AML-193 (cell line): ENCODE results near the gene IPPK.
"Not testable (repeated sequence)": the region's sequence is repeated elsewhere in the genome, so short reads cannot be mapped to it uniquely, and the experiment has no call there.

ENCODE experiments used
- DNase-seq, 2 experiments: peaks; one replicate each; lab custom pipeline; 2025; lab: John Stamatoyannopoulos, UW

IPPK gene

DNA sequence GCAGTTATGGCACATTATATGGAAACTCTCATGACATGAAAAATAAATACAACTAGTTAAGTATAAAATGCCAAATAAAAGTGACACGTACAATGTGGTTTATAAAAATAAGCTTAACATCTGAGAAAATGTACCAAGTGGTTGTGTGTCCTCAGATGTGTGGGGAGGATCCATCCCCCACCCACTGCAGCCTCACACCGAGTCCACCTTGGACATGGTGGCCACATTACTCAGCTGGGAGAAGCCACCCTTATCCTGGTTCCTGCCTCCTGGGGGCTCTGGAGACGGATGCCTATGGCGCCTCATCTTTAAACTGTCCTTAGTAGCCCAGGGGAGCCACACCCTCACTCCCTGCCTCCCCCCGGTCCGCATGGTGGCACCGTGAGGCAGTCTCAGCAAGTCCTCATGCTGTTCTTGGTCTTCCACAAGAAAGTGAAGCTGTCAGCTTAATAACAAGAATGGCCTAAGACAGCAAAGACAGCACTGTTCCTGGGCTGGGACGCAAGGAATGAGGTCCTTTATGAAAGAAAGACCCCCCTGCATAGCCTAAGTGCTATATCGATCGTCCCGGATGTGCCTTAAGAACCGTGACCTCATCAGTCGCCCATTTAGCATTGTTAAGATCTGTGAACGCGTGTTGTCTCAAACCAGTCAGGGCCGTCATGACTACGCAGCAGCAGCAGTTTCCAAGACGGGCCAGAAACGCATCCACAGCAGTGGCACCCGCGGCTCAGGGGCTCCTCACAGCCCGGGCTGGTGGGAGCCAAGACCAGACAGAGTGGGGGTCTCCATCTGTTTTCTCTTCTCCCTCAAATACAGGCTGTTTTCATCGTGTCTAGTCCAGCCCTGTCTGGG is 56.4 kb downstream of the IPPK start:
- DNase-seq: no peak

DNA sequence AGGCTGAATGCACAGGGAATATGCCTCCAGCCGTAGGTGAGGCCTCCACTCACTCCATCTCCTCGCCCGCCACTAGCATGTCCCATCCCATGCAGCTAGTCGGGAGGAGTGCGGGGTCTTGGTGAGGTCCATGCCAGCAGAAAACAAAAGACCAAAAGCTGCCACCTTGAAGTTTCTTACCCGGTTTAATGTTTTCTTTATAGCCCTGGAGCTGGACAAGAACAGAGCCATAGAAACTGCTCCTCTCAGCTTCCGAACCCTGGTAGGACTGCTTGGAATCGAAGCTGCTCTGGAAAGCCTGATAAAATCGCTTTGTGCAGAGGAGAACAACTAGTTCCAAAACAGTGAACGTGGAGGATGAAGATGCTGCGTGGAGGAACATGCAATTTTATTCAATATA is 57.1 kb downstream of the IPPK start:
- DNase-seq: no peak

DNA sequence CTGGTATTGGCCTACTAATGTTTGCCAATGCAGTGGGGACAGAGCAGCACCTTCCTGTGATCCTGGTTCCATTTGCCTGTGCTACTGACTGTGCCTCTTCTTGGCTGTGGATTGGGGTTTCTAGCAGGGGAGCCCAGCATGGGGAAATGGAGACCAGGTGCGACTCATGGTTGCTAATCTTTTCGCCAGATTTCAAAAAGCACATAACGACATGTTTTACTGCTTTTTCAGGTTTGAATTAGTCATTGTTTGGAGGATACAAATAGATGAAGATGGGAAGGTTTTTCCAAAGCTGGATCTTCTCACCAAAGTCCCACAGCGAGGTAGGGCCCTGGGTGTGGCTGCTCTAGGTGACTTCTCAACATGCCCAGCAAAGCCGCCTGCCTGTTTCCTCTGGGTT is 57.6 kb downstream of the IPPK start:
- no peak for DNase-seq

DNA sequence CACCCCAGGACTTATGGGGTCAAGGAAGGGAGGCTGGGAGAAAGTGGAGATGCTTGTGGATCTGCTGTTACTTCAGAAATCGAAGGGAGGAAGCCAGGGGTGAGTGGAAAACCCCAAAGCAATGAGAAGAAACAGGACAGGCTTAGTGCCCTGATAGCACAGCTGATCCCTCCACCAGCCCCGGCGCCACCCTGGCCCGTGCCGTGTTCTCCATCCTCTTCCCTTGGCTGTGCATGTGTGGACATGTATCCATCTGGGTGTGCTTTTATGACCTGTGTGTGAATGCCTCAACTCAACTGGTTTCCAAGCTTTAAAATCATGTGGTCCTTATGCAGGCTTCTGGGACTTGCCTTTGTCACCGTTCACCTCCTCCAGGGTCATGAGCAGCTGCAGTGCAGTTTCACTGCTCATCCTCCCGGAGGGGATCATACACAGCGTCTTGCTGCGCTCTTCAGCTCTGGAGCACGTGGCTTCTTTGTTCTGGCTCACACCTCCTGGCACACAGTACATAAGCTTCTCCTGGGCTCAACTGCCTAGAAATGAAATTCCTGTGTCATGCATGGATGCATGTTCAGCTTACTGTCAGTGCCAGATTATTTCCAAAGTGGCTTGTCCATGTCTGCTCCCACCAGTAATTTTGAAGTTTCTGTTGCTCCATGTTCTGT is 58.2 kb downstream of the IPPK start:
- no peak for DNase-seq

DNA sequence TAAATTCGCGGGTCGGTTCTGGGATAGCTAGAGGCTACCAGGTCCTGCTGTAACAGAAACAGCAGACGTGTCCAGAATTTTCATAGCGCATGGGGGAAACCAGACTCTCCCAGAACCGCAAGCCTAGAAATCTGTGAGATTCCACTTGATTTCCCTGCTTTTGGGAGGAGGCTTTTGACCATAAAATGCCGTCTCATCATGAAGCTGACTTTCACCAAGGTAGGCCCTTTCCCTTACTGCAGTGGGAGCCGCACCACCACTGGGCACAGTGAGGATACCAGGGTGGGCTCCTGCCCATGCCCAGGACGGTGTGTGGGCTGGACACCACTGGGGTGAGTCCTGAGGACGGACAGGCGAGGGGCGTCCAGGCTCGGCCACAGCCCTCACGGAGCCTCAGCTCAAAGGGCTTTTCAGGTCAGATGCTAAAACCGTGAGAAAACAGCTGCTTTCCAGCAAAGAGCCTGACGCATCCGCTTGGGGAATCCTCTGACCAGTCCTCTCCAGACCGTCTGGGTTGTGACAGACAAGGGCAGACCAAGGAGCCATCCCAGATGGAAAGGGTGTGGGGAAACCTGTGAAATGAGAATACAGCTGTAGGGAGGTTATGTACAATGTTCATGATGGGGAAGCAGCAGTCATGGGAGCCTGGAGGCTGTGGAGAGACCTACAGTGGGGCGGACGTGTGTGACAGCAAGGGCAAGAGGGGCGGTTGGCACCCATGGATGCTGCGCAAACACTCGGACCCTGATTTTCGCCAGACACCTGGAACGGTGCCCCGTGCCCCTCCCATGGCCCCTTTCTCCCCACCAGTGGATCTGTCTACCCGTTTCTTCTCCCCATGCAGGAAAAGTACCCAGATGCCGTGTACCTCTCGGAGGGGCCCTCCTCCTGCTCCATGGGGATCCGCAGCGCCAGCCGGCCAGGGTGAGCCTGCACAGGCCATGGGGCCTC is 59.2 kb downstream of the IPPK start:
- DNase-seq: no peak

DNA sequence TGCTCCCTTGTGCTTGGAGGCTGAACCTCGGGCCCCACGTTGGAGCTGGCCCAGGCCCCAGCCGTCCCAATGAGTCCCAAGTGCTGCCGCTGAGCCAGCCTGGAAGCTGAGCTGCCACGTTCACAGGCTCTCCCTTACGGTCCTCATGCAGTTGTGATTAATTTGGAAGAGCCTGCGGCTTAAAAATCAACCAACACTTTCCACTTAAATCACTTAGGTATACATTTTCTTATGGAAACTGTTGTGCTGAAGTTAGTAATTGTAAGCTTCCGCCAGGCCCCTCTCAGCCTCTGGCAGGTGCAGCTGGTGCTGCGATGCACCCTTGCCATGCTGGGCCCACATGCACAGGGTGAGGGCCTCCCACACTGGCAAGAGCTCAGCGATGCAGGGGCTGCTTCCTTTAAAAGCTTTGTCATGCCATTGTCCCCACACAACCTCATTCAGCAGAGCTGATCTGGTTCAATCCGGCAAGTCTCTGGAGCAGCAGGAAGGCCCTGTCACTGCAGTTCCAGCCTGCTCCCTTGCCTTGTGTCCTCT is 61.0 kb downstream of the IPPK start:
- no peak for DNase-seq

DNA sequence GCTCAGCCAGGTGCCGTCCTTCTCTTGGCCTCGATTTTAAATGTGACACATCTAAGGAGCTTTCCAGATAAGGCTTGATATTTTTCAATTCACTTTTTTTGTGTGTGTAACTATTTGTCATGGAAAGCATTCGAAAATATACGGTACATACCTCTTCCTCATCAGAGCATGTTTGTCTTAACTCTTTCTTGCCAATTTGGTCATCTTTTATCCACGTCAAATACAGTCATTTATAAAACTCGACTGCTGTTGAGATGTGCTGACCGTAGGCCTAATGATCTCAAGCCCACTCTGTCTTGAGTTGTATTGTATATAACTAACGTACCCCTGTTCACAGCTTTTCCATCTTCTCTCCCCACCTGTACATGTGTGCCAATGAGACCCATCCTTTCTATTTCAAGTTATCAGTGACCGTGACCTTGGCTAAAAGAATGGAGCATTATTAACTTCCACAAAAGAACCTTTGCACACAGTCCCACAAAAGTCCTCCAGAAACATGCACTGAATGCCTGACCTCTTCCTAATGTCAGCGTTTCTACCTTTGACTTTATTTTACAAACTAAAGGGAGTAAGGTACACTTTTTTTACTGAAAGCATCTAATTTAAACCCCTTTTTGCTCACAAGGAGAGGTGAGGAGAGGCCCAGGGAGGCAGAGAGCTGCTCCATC is 61.6 kb downstream of the IPPK start:
- DNase-seq: no peak

DNA sequence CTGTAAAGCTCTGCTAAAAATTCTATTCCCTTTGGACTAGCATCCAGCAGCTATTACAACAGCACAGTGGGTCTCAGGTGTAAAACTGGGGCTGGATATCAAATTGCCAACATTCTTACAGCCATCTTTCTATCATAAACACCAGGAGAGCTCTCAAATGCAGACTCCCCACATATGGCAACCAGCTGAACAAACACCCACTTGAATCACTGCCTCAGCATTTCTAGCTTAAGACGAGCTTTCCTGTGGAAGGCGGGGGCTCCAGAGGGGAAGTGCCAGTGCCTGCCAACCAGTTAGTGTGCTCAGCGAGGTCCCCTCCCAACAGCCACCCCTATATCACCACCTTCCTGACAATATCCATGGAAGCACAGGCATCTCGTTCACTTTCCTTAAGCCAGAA is 62.2 kb downstream of the IPPK start:
- DNase-seq: no peak

DNA sequence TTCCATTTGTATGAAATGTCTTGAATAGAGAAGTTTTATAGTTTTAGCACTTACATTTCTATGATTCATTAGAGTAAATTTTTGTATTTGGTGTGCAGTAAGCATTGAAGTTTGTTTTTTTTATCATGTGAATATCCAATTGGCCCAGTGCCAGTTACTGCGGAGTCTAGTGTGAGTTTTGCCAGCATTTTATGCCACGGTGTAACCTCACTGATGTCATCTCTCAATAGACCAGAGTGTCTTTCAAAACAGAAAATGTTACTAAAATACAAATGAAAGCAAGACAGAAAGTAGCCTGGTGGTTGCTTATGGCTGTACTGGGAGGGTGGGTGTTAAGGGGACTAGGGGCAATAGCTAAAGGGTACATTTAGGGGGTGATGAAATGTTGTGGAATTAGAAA is 62.8 kb downstream of the IPPK start:
- DNase-seq: no peak

DNA sequence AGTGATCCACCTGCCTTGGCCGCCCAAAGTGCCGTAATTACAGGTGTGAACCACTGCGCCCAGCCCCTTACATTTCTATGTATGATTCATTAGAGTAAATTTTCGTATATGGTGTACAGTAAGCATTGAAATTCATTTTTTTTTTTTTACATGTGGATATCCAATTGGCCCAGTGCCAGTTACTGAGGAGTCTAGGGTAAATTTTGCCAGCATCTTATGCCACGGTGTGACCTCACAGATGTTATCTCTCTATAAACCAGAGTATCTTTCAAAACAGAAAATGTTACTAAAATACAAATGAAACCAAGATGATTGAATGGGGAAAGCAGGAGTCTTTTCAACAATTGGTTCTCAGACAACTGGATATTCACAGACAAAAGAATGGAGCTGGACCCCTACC is 64.7 kb downstream of the IPPK start:
- no peak for DNase-seq

DNA sequence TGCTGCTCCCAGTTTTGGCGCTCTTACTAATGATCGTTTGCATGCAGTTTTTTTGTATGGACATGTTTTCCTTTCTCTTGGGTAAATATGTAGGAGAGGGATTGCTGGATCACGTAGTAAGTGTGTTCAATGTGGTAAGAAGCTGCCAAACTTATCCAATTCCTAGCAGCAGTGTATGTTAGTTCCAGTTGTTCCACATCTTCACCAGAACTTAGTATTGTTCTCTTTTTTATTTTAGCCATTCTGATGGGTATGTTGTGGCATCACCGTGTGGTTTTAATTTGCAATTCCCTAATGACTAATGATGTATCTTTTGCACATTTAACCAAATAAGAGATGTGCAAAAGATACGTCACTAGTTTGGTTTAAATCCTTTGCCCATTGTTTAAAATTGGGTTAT is 65.9 kb downstream of the IPPK start:
- DNase-seq: no peak

DNA sequence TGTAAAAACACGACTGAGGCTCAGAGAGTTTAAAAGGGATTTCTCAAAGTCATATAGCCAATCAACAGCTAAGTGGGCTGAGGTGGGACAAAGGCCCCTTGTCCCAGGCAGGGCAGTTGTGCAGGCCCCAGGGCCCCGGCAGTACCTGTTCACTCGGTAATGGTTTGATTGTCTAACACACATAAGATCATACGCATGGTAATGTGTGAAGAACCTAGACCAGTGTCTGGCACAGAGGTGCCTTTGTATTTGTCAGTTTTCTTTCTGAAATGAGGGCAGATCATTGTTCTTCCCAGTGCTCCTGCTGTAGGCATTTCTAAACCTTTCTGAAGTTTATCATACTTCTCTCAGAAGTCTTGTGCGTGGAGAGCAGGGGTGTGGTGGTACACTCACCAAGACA is 66.8 kb downstream of the IPPK start:
- DNase-seq: no peak

DNA sequence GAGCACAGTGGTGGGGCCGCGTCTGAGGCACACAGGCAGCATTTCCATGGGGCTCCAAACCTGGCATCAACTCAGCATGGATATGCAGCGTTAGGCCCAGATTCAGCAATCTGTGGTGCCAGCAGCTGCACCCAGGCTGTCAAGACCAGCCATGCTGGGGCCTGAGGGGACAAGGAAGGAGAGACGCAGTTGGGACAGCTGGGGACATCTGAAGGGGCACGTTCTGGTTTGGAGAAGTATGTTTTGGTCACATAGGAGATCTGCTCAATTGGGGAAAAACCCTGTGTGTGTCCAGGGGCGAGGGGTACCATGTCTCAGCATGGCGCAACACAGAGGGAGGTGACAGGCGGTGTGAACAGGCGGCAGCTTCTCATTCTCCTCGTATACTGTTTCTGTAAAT is 67.5 kb downstream of the IPPK start:
- no peak for DNase-seq

DNA sequence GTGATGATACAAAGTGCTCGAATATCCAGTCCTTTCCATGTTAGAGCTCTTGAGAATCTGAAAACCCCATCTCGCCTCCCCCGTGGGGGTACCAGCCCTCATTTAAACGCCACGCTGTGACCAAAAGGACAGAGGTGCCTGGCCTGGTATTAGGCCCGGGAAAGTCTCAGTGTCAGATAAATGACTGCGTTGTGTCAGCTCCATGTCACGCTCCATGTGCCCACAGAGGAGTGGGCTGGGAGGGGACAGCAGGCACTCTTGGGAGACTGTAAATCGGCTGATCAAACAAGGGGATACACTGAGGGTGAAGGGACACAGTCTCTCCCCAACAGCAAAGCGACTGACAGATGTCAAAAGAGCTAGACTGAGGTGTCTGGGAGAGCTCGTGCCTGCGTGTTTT is 68.5 kb downstream of the IPPK start:
- no peak for DNase-seq

DNA sequence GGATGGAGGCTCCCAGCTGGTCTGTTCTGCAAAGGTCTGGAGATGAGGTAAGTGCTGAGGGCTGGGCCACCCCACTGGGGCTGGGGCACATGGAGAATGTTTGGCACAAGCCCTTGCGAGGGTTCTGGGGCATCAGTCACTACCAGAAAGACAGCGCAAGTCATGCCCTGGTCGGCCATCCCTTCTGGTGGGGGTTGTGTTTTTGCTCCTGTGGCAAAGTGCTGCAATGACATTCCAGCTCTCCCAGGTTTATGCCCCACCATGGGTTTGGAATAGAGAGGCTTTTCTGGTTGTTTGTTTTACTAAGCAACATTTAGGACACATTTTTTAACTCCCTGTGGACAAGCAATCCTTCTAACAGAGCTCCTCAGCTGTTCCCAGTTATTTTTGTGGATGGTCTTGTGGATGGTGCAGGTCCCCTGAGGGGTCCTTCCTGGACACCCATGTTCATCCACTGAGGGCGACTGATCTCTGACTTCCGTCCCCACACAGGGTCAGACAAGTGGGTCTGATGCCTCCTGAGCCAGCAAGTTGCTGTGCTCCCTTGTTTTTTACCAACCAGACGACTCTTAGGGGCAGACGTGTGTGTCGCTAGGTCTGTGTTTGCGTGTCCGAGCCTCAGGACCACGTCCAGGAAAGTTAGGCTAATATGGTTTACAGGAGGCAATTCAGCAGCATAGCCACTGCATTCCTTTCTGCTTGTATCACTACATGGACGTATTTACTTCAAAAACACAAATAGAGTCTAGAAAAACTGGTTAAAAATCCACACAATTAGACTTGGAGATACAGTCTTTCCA is 69.3 kb downstream of the IPPK start:
- DNase-seq: no peak

DNA sequence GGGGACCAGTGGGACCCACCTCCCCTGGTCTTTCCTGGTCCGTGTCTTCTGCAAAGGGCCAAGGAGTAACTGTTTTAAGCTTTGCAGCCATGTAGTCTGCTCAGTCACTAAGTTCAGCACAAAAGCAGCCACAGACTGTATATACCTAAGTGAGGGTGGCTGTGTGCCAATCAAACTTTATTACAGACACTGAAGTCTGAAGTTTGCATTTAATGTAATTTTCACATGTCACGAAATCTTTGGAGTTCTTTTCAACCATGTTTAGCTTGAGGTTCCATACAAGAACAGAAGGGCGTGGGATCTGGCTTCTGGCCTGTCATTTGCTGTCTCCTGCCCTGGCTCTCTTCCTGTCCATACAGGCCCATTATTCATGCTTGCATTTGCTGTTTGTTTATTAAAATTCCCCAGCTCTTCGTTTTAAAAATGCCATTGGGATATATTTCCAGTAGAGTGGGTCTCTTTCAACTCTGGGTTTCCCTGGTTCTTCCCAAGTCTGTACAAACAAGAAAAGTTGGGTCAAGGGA is 69.9 kb downstream of the IPPK start:
- DNase-seq: no peak

DNA sequence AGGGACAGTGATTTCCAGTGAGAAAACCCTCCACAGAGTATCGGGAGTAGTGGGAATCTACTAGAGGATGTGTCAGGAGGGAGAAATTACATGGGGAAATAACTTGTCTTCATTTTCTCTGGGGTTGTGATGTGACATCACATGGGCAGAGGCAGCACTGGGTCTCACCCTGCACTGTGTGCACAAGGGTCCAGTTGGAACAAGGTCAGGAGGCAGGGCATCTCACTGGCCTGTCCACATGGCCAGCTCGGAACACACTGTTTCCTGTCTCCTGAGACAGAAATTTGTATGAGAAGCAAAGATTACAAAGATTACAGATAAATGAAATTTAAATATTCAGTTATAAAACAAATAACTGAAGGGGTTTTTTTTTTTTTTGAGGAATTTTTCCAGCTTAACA is 71.5 kb downstream of the IPPK start:
- no peak for DNase-seq

DNA sequence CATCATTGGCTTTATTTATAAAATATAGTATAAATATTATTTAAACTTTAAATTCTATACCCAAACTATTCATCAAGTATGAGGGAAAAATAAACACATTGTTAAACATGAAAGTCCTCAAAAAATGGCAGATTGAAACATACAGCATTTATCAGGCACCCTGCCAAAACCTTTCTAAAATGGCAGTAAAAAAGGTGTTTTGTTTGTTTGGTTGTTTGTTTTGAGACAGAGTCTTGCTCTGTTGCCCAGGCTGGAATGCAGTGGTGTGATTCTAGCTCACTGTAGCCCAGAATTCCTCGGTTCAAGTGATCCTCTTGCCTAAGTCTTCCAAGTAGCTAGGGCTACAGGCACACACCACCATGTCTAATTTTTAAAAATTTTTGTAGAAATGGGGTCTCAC is 74.0 kb downstream of the IPPK start:
- no peak for DNase-seq

DNA sequence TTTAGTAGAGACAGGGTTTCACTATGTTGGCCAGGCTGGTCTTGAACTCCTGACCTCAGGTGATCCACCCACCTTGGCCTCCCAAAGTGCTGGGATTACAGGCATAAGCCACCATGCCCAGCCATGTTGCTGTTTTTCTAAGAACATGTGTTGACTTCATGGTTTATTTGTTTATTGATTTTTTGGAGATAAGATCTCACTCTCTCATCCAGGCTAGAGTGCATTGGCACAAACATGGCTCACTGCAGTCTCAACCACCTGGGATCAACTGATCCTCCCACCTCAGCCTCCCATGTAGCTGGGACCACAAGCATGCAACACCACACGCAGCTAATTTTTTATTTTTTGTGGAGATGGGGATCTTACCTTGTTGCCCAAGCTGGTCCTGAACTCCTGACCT is 74.9 kb downstream of the IPPK start:
- DNase-seq: not testable (repeated sequence)

DNA sequence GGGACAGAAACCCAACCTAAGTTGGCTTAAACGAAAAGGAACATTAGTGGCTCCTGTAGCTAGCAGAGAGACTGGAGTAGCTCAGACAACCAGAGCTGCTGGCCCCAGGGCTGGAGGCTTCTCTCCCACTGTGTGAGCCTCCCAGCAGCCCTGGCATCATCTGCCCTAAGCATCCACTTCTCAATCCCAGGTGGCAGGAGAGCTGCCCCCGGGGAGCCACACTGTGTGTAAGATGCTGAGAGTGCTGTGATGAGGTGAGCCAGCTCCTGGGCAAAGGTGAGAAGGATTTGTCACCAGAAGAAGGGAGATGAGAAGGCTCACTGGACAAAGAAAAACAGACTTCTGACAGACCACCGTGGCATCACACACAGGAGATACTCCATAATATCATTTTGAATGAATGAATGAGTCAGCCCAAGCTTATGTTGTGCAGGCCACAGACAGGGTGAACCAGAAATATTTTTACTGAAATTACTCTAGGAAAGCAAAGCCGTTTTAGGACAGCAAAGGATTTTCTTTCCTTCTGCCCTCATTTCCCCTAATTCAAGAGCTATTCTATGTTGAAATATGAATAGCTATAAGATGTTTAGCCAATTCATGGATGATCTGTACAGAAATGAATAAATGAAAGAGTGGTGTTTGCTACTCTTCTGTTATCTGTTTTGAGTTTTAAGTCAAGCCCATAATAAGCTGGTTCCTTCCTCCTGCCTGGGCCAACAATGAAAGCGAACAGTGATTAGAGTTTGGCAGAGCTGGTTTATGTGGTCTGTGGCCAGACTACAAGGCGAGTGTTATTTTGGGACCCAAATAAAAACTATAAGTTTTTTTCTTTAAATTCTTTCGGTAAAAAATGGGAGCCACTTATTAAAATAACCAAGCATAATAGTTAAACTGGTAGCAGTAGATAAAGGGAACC is 76.7 kb downstream of the IPPK start:
- no peak for DNase-seq
